ENCODE data around the gene USH2A. TPM values are rescaled to one million over a fixed set of nuclear protein-coding genes. Genes with fewer than 3 reads are reported as not detected.
A peak's percentile ranks its signal among the peaks of the same experiment; 100 is the strongest.

USH2A gene
- total RNA-seq, 1 experiment from 2014 or later, result 8.1 TPM

GRCh38 chr1:215958841-215959240, 464.4 kb downstream of the USH2A start:
- no peak for DNase-seq (ENCODE audit: low spot score)

- peak; percentile 53 for DNase-seq (ENCODE audit: low spot score)
Measured at GRCh38 chr1:215957663-215958062, 465.6 kb downstream of the USH2A start.

GRCh38 chr1:215932558-215932957, 490.7 kb downstream of the USH2A start:
- DNase-seq (ENCODE audit: low spot score), result no peak

GRCh38 chr1:215926670-215927069, 496.6 kb downstream of the USH2A start:
- DNase-seq (ENCODE audit: low spot score), result no peak

GRCh38 chr1:215923129-215923824, 500.0 kb downstream of the USH2A start:
- DNase-seq (ENCODE audit: low spot score), result peak; percentile 43

- peak; percentile 51 for DNase-seq (ENCODE audit: low spot score)
Measured at GRCh38 chr1:215911406-215911968, 511.8 kb downstream of the USH2A start.

GRCh38 chr1:215905493-215906115, 517.6 kb downstream of the USH2A start:
- no peak for DNase-seq (ENCODE audit: low spot score)

GRCh38 chr1:215900684-215901083, 522.6 kb downstream of the USH2A start:
- no peak for DNase-seq (ENCODE audit: low spot score)

GRCh38 chr1:215899901-215900300, 523.3 kb downstream of the USH2A start:
- no peak for DNase-seq (ENCODE audit: low spot score)

GRCh38 chr1:215895893-215896292, 527.4 kb downstream of the USH2A start:
- no peak for DNase-seq (ENCODE audit: low spot score)

GRCh38 chr1:215895276-215895675, 528.0 kb downstream of the USH2A start:
- DNase-seq (ENCODE audit: low spot score), result no peak

- DNase-seq (ENCODE audit: low spot score), result no peak
Measured at GRCh38 chr1:215894617-215895016, 528.6 kb downstream of the USH2A start.

- DNase-seq (ENCODE audit: low spot score), result peak; percentile 16
Measured at GRCh38 chr1:215891266-215892057, 531.8 kb downstream of the USH2A start.

- no peak for DNase-seq (ENCODE audit: low spot score)
Measured at GRCh38 chr1:215890438-215890837, 532.8 kb downstream of the USH2A start.

- no peak for DNase-seq (ENCODE audit: low spot score)
Measured at GRCh38 chr1:215889871-215890270, 533.4 kb downstream of the USH2A start.

- DNase-seq (ENCODE audit: low spot score), result peak; percentile 25
Measured at GRCh38 chr1:215888159-215888558, 535.1 kb downstream of the USH2A start.

GRCh38 chr1:215887627-215888026, 535.6 kb downstream of the USH2A start:
- no peak for DNase-seq (ENCODE audit: low spot score)

- DNase-seq (ENCODE audit: low spot score), result no peak
Measured at GRCh38 chr1:215883004-215883403, 540.2 kb downstream of the USH2A start.

GRCh38 chr1:215878843-215879242, 544.4 kb downstream of the USH2A start:
- no peak for DNase-seq (ENCODE audit: low spot score)

GRCh38 chr1:215878128-215878527, 545.1 kb downstream of the USH2A start:
- DNase-seq (ENCODE audit: low spot score), result no peak

- DNase-seq (ENCODE audit: low spot score), result no peak
Measured at GRCh38 chr1:215877452-215877951, 545.7 kb downstream of the USH2A start.

GRCh38 chr1:215875712-215876111, 547.5 kb downstream of the USH2A start:
- no peak for DNase-seq (ENCODE audit: low spot score)

All from A172 (cell line).